Umbilical cord (tissue), 2 donors: ENCODE data around the gene TRIM67. TPM values are rescaled to one million over a fixed set of nuclear protein-coding genes. Genes with fewer than 3 reads are reported as not detected.
"Not testable (repeated sequence)": the region's sequence is repeated elsewhere in the genome, so short reads cannot be mapped to it uniquely, and the experiment has no call there.

Source experiments
- DNase-seq: peaks from one replicate; pipeline ENCODE4 v3.0.0-alpha.2; 2015; ENCODE audit warnings: low spot score
- total RNA-seq: library from RNA; depleted of rRNA; stranded (reverse); fragments of >200 nt; gene quantifications from one replicate; pipeline ENCODE4 v1.2.3, GENCODE V29; 2014; ENCODE audit warnings: low replicate concordance; ENCODE audit not compliant: insufficient read depth

The TRIM67 gene
- total RNA-seq, 1 donor from 2014 or later: 1.2 TPM

GRCh38 chr1:231158141-231158540, 3.7 kb upstream of the TRIM67 start:
- DNase-seq: not testable (repeated sequence)

- DNase-seq: no peak
Observed at GRCh38 chr1:231159202-231159962, 2.5 kb upstream of the TRIM67 start.

DNA sequence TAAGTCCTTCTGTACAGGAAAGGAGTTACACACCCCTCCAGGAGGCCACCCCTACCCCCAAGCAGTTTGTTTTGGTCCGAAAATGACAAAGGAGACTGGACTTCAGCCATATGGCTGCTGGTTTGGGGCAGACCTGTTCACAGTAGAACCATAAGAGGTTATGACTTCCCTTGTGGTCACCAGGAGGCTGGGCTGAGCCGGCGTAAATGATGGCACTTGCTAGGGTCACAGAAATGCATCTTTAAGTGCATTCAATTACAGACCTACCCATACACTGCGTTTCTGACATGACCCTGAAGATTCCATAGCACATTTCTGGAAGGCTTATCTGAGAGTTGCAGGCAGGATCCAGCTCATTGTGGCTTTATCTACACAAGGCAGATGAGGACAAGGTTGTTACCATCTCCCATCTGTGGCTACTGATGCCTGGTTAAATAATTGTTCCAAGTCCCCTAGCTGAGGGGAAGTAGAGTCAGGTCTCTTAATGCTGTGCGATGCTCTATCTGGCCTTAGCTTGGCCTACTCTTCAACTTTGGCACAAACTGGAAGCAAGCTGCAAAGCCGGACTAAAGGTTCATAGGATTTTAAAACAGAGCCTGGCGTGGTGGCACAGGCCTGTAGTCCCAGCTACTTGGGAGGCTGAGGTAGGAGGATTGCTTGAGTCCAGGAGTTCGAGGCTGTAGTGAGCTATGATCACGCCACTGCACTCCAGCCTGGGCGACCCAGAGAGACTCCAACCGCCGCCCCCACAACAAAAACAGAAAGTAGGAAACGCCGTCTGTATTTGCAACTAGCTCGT, 1.7 kb upstream of the TRIM67 start:
- DNase-seq: no peak

DNA sequence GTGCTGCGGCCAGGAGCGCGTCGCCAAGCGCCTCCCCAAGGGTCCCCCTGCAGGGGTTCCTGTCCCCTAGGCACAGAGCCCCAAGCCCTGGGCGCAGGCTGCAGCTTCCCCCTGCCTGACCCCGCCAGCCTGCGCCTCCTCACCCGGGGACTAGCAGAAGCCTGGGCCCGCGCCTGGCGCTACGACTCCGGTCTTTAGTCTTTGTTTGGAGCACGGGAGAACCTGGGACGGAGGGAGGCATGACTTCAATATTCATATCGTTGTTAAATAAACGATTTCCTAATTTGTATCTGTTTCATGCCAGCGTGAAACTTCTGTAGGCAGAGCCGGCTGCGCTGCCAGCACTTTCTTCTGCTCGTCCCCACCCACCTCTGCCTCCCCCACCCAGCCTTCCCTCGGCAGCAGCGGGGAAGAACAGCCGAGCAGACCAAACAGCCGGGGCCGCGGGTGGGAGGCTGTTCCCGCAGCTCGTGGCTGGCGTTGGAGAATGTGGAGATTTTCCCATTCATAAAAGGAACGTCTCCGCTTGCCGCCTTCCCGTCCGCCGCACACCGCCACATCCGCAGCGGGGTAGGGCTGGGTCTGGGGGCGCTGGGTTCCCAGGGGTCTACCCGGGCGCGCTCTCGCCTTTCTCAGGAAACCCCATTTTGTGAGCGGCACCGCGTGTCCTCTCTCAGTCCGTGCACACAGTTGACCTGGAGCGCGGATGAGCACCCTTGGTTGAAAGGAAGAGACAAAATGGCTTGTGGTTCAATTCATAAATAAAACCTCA, 777 bp upstream of the TRIM67 start:
- DNase-seq: peak; percentile 19

DNA sequence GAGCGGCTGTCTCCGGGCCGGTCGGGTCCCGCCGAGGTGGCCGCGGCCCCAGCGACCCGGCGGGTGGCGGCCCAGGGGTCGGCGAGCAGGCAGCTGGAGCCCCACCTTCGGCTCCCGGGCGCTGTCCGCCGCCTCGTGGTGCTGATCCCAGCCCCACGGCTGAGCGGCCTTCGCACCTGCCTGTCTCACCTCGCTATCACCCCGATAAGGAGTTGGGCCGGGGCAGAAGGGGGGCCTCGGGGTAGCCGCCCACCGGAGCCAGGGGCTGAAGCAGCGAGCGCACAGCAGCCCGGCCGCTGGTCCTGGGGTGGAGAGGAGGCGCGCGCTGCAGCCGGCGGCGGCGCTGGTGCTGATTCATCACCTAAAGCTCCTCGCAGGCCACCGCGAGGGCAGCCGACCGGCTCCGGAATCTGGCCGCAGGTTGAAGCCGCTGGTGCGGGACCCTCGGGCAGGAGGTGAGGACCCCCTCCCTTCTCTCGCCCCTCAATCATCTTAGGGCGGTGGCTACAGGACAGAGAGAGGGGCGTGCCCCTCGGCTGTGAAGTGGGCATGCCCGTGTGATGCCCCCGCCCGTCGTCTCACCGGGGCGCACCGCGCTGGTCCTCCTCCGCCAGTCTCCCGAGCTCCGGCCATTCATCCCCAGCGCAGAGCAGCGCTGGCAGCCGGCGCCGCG, 575 bp downstream of the TRIM67 start:
- peak; percentile 37 for DNase-seq

- no peak for DNase-seq
Observed at GRCh38 chr1:231162970-231163829, 1.3 kb downstream of the TRIM67 start.

- no peak for DNase-seq
Observed at GRCh38 chr1:231163830-231164427, 2.1 kb downstream of the TRIM67 start.

GRCh38 chr1:231165371-231165770, 3.5 kb downstream of the TRIM67 start:
- no peak for DNase-seq

GRCh38 chr1:231166398-231166797, 4.5 kb downstream of the TRIM67 start:
- no peak for DNase-seq

GRCh38 chr1:231170875-231171274, 9.0 kb downstream of the TRIM67 start:
- DNase-seq: no peak

DNA sequence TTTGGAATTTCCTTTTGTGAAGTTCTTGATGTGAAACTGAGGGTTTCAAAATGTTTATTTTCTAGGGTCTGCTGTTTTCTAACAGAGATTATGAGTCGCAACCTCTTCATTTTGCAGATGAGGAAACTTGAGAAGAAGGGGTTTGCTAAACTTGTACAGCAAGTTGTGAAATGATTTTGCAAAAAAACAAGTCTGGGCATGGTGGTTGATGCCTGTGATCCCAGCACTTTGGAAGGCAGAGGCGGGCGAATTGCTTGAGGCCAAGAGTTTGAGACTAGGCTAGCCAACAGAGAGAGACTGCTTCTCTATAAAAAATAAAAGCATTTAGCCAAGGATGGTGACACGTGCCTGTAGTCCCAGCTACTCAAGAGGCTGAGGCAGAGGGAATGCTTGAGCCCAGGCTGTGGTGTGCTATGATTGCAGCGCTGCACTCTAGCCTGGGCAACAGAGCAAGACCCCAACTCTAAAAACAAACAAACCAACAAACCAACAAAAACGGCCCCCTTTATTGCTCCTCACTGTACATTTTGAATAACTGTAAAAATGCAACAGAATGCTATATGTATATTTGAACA, 9.9 kb downstream of the TRIM67 start:
- no peak for DNase-seq

DNA sequence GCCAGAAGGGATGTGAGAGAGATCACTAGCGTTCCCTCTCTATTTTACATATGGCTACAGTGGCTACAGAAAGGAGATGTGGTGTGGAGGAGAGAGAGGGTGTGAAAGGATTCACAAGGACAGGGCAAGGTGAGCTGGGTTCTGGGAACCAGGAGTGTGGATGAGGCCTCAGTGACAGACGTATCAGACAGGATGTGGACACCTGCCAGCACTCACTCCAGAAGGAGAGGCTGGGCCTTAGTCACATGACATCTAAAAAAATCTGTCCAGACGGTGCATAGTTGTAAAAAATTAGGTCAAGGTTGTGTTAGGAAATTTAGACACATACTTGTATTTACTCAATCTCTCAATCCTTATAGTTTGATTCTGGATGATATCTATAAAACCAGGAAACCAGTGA, 10.6 kb downstream of the TRIM67 start:
- no peak for DNase-seq

DNA sequence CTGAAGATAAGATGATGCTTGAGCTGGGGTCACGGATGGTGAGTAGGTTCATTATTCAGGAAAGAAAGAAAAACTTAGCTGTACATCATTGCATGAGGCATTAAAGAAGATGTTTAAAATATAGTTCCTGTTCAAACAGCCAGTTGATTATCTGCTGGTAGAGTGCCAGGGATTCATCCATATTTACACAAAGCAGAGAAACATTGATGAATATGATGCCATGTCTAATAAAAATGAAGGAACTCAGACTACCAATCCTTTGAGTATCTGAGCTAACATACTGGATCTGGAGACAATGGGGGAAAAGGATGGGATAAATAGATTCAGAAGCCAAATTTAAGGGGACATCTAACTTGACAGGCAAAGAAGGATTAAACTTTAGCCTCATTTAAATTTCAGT, 14.6 kb downstream of the TRIM67 start:
- DNase-seq: no peak

- DNase-seq: no peak
Observed at GRCh38 chr1:231177226-231177625, 15.4 kb downstream of the TRIM67 start.

DNA sequence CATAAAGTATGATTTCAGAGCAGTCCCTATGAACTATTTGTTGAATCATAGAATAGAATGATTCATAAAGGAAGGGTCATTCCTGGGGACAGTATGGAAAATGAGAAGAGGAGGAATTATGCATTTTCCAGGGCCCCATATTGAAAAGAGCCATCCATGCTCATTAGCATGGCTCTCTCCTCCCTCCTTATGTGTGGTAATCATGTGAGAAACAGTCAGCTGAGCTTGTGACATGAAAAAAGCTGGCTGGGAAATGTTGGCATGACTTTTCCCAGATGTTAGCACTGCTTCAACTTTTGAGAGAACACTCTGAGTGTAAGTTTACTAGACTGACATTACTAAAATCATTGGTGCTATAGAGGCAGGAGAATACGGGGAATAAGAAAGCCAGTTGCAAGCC, 16.1 kb downstream of the TRIM67 start:
- DNase-seq: no peak

GRCh38 chr1:231178970-231179369, 17.1 kb downstream of the TRIM67 start:
- no peak for DNase-seq

- no peak for DNase-seq
Observed at GRCh38 chr1:231180034-231180433, 18.2 kb downstream of the TRIM67 start.

DNA sequence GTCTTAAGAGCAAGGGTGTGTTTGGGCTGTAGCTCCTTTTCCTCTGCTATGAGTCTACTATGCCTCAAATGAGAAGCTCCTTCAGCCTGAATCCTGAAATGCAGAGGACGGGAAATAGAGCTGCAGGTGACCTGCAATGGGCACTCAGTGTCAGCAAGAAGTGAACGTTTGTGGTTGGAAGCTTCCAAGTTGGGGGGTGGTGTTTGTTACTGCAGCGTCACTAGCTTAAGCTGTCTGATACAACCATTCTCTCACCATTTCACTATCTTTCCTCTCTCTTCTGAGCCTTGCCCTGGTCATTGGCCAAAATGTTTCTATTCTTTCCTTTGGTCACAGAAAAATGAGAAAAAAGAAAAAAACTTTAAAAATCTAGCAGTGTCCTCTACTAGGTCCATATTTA, 19.4 kb downstream of the TRIM67 start:
- DNase-seq: no peak

DNA sequence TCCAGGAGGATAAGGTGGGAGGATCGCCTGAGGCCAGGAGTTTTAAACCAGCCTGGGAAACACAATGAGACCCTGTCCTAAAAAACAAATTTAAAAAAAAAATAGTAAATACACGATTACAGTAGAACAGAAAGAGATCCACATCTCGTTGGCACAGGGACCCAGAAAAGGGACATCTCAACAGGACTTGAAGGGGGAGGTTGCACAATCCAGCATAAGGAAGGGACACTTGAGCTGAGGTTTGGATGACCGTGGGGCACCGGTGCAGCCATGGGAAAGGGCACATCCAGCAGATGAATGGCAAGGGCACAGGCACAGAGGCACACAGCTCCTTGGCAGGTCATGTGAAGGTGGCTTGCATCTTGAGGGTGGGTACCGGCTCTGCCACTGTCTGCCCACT, 20.5 kb downstream of the TRIM67 start:
- DNase-seq: no peak
